Psoas muscle (tissue), 8 donors: Measurements from ENCODE around the gene ZNF804A. TPM values are rescaled to one million over a fixed set of nuclear protein-coding genes. Genes with fewer than 3 reads are reported as not detected.

Experiments
- ATAC-seq, 4 donors: fragments of 200-7000 bp; cut with Tn5 transposase; one replicate each; pipeline ENCODE4 v1.9.1; 2020; ENCODE audit warnings: moderate library complexity in 3 of 4, mild to moderate bottlenecking in 2 of 4
- DNase-seq, 2 donors: peaks; one replicate each; pipeline ENCODE4 v3.0.0-alpha.2; 2020
- H3K27ac ChIP-seq: fragments of 200-600 bp; one replicate; pipeline ENCODE4 v1.8.0; 2022
- H3K27me3 ChIP-seq, 3 donors: fragments of 200-600 bp in 1 of 3; one replicate each; pipeline versions ENCODE4 v1.6.1 to v1.8.0; 2013 to 2022; ENCODE audit warnings: low read length in 2 of 3, mild to moderate bottlenecking in 2 of 3, moderate library complexity in 1 of 3; ENCODE audit not compliant: insufficient read depth in 3 of 3
- H3K36me3 ChIP-seq, 2 donors: fragments of 200-600 bp in 1 of 2; one replicate each; pipeline versions ENCODE4 v1.6.1 to v1.8.0; 2013 to 2022; ENCODE audit warnings: low read depth in 1 of 2, mild to moderate bottlenecking in 1 of 2, moderate library complexity in 1 of 2; ENCODE audit not compliant: insufficient read depth in 1 of 2
- H3K4me1 ChIP-seq: fragments of 200-600 bp; one replicate; pipeline ENCODE4 v1.8.0; 2022
- H3K4me3 ChIP-seq: fragments of 200-600 bp; one replicate; pipeline ENCODE4 v1.8.0; 2022; ENCODE audit warnings: mild to moderate bottlenecking
- H3K9me3 ChIP-seq: fragments of 200-600 bp; one replicate; pipeline ENCODE4 v1.8.0; 2022
- CTCF ChIP-seq: fragments of 200-600 bp; IDR thresholded peaks from one replicate; pipeline ENCODE4 v1.8.0; 2022; ENCODE audit warnings: antibody characterized with exemption
- WGBS, 3 donors: extraction: QIAGEN DNeasy Blood & Tissue Kit; methylation state at CpG; one replicate each; pipeline versions ENCODE4 v1.1.6 to v1.1.7; 2013; 5-methylcytosine and 5-hydroxymethylcytosine counted together
- intact Hi-C, 2 donors: fragments of 100-400 bp; cut with DNase I; formaldehyde crosslinking; loops; one replicate each; pipeline versions ENCODE4 v1.11.0 to v1.14.2; 2022
- polyA plus RNA-seq, 3 donors: library from polyadenylated mRNA; stranded (reverse); fragments of 200-250 nt; gene quantifications; one replicate each; pipeline ENCODE4 v1.2.3, GENCODE V29; 2013
- total RNA-seq, 4 donors: library from RNA; stranded (reverse); fragmentation: NEBNext Ultra II Directional in 2 of 4; extraction: Animal tissue kit (Norgen Biotek cat#: 25700) in 2 of 4; gene quantifications; one replicate each; pipeline versions ENCODE4 v1.2.1 to v1.2.4, GENCODE V29; 2021 to 2023
- donor health status: healthy with polysubstance abuse.
- donor health status: DM: no; HTN: no; CAD: no; lungs with moderate emphysema.
- donor health status: Bipolar disorder and iron deficiency.
- donor health status: healthy.
- donor health status: DM: yes; HTN: yes; CAD: no.
- donor health status: DM: no; HTN: no; CAD: no.
- donor health status: DM: no; HTN: no; CAD: no.
- donor health status: DM: yes; HTN: yes; CAD: no.

Gene ZNF804A
- total and polyA plus RNA-seq, 7 donors = not detected

GRCh38 chr2:184729581-184729980 is 131.3 kb downstream of the ZNF804A start:
- H3K27ac ChIP-seq = no peak overlapping the region
- no peaks in the 10 kb centered on the region for H3K4me1 ChIP-seq
- no peaks in the 10 kb centered on the region for H3K27me3 ChIP-seq
- no peaks in the 10 kb centered on the region for H3K36me3 ChIP-seq
- ATAC-seq (no peak), DNase-seq (no peak)
- H3K9me3 ChIP-seq = no peaks in the 10 kb centered on the region
- TF ChIP-seq CTCF = no peak
- H3K4me3 ChIP-seq = no peak overlapping the region
- intact Hi-C loops = no loop called here
- WGBS, 3 donors = 76 to 84% (median 76%) methylated on average over 3 of the region's 3 CpGs

- Histone ChIP-seq H3K4me1 (no peaks in the 10 kb centered on the region), H3K4me3 (no peak overlapping the region), H3K27me3 (no peaks in the 10 kb centered on the region), H3K27ac (no peak overlapping the region), H3K9me3 (no peaks in the 10 kb centered on the region), H3K36me3 (no peaks in the 10 kb centered on the region)
- DNase-seq = no peak
- WGBS, 3 donors = 87 to 100% (median 94%) methylated on average over 1 of the region's 1 CpG
- intact Hi-C loops = no loop called here
- ATAC-seq = no peak
- TF ChIP-seq CTCF = no peak
Observed at GRCh38 chr2:184730288-184730687, 132.0 kb downstream of the ZNF804A start.

GRCh38 chr2:184734338-184734737 is 136.0 kb downstream of the ZNF804A start:
- Histone ChIP-seq H3K4me1 (no peaks in the 10 kb centered on the region), H3K4me3 (no peak overlapping the region), H3K36me3 (no peaks in the 10 kb centered on the region), H3K27ac (no peak overlapping the region), H3K27me3 (no peaks in the 10 kb centered on the region), H3K9me3 (no peaks in the 10 kb centered on the region)
- no peak for ATAC-seq
- DNase-seq = no peak
- intact Hi-C loops = no loop called here
- no peak for TF ChIP-seq CTCF

GRCh38 chr2:184735611-184736010 is 137.3 kb downstream of the ZNF804A start:
- WGBS, 3 donors = 89 to 97% (median 97%) methylated on average over 1 of the region's 1 CpG
- ATAC-seq (no peak), DNase-seq (no peak)
- Histone ChIP-seq H3K27ac (no peak overlapping the region), H3K9me3 (no peaks in the 10 kb centered on the region), H3K4me3 (no peak overlapping the region), H3K4me1 (no peaks in the 10 kb centered on the region), H3K36me3 (no peaks in the 10 kb centered on the region), H3K27me3 (no peaks in the 10 kb centered on the region)
- intact Hi-C loops = no loop called here
- TF ChIP-seq CTCF = no peak

GRCh38 chr2:184743096-184743495 is 144.8 kb downstream of the ZNF804A start:
- Histone ChIP-seq H3K36me3 (no peaks in the 10 kb centered on the region), H3K27ac (no peak overlapping the region), H3K4me1 (no peaks in the 10 kb centered on the region), H3K4me3 (no peak overlapping the region), H3K27me3 (no peaks in the 10 kb centered on the region), H3K9me3 (no peaks in the 10 kb centered on the region)
- no peak for DNase-seq
- no peak for TF ChIP-seq CTCF
- 88 to 96% (median 89%) methylated on average over 1 of the region's 1 CpG for WGBS, 3 donors
- intact Hi-C loops = no loop called here
- ATAC-seq = no peak
